B cell (primary cell): ENCODE measurements around the gene IQCK. TPM values are rescaled to one million over a fixed set of nuclear protein-coding genes. Genes with fewer than 3 reads are reported as not detected.

Experiments
- ATAC-seq: fragments of 200-7000 bp; cut with Tn5 transposase; one replicate; pipeline ENCODE4 v1.10.0; 2021; ENCODE audit warnings: low read depth, mild to moderate bottlenecking, moderate number of reproducible peaks, moderate library complexity
- CTCF ChIA-PET: fragments of 350-600 bp; sonication (Branson Sonifier 250); formaldehyde crosslinking; loops from one replicate; lab custom pipeline; 2021; ENCODE audit warnings: antibody characterized with exemption, inconsistent platforms; lab: Charles Lee
- POLR2A ChIA-PET: fragments of 350-600 bp; sonication (Branson Sonifier 250); formaldehyde crosslinking; loops from one replicate; lab custom pipeline; 2021; ENCODE audit warnings: antibody characterized with exemption; lab: Charles Lee
- DNase-seq: peaks from one replicate; pipeline ENCODE4 v3.0.0; 2013
- H2AFZ ChIP-seq: 2 replicates; pipeline ENCODE4 v1.6.1; 2012; ENCODE audit warnings: mild to moderate bottlenecking, low read depth, low read length; ENCODE audit not compliant: insufficient read depth, poor library complexity, severe bottlenecking
- H3K27ac ChIP-seq, 2 donors: 1 replicate in 1 of 2; 2 replicates in 1 of 2; pipeline ENCODE4 v1.5.1; 2012 to 2013; ENCODE audit warnings: low read length in 2 of 2, mild to moderate bottlenecking in 2 of 2, moderate library complexity in 1 of 2
- H3K27me3 ChIP-seq, 4 experiments: fragments of 200-600 bp in 1 of 4; sonication (generic) in 1 of 4; replicated peaks in 1 of 4; 1 replicate in 2 of 4; 2 replicates in 2 of 4; pipeline versions ENCODE4 v1.6.1 to v1.7.0; 2013 to 2016; ENCODE audit warnings: low read length in 3 of 4, mild to moderate bottlenecking in 2 of 4, mixed read lengths in 1 of 4, moderate library complexity in 1 of 4; ENCODE audit not compliant: insufficient read depth in 4 of 4, control insufficient read depth in 3 of 4; ENCODE audit errors: control extremely low read depth in 1 of 4
- H3K36me3 ChIP-seq, 2 experiments: replicated peaks in 1 of 2; 1 replicate in 1 of 2; 2 replicates in 1 of 2; pipeline versions ENCODE4 v1.6.1 to v1.7.1; 2013; ENCODE audit warnings: low read length in 1 of 2; ENCODE audit not compliant: insufficient read depth in 2 of 2, control insufficient read depth in 1 of 2; ENCODE audit errors: control extremely low read depth in 1 of 2, extremely low read depth in 1 of 2
- H3K4me1 ChIP-seq, 2 donors: fragments of 200-600 bp in 1 of 2; sonication (generic) in 1 of 2; 1 replicate in 1 of 2; 2 replicates in 1 of 2; pipeline versions ENCODE4 v1.5.1 to v1.6.1; 2013 to 2017; ENCODE audit warnings: low read length in 2 of 2; ENCODE audit not compliant: control insufficient read depth in 2 of 2, insufficient read depth in 2 of 2
- H3K4me2 ChIP-seq: replicated peaks from 2 replicates; pipeline ENCODE3; 2012; ENCODE audit warnings: mild to moderate bottlenecking, low read depth, low read length; ENCODE audit not compliant: poor library complexity, severe bottlenecking
- H3K4me3 ChIP-seq, 5 experiments: fragments of 200-600 bp in 1 of 5; sonication (generic) in 1 of 5; 1 replicate in 3 of 5; 2 replicates in 2 of 5; pipeline versions ENCODE4 v1.5.1 to v1.7.0; 2011 to 2016; ENCODE audit warnings: low read length in 4 of 5, mild to moderate bottlenecking in 4 of 5, low read depth in 2 of 5, control low read depth in 1 of 5, moderate library complexity in 1 of 5; ENCODE audit not compliant: insufficient read depth in 1 of 5; ENCODE audit errors: control extremely low read depth in 1 of 5, extremely low read depth in 1 of 5
- H3K79me2 ChIP-seq: fragments of 200-600 bp; sonication (generic); one replicate; pipeline ENCODE4 v1.6.0; 2016; ENCODE audit warnings: low read length; ENCODE audit not compliant: control insufficient read depth, insufficient read depth
- H3K9ac ChIP-seq: fragments of 200-600 bp; sonication (generic); 2 replicates; pipeline ENCODE4 v1.6.1; 2017; ENCODE audit warnings: mild to moderate bottlenecking, low read length, moderate library complexity
- H3K9me3 ChIP-seq, 3 donors: one replicate each; pipeline versions ENCODE4 v1.6.1 to v1.7.1; 2013; ENCODE audit warnings: low read length in 2 of 3; ENCODE audit not compliant: control insufficient read depth in 2 of 3, insufficient read depth in 1 of 3; ENCODE audit errors: control extremely low read depth in 1 of 3
- H4K20me1 ChIP-seq: 2 replicates; pipeline ENCODE4 v1.6.0; 2012; ENCODE audit warnings: mild to moderate bottlenecking, low read length; ENCODE audit not compliant: insufficient read depth, control insufficient read depth, poor library complexity, severe bottlenecking
- H3K27ac Mint-ChIP-seq: one replicate; pipeline ENCODE4 v1.8.0; 2021; ENCODE audit warnings: mixed read lengths
- H3K27me3 Mint-ChIP-seq: one replicate; pipeline ENCODE4 v1.8.0; 2021; ENCODE audit warnings: mixed read lengths
- H3K4me1 Mint-ChIP-seq: one replicate; pipeline ENCODE4 v1.8.0; 2021; ENCODE audit warnings: mixed read lengths
- H3K4me3 Mint-ChIP-seq: one replicate; pipeline ENCODE4 v1.8.0; 2021; ENCODE audit warnings: mixed read lengths
- H3K9me3 Mint-ChIP-seq: one replicate; pipeline ENCODE4 v1.8.0; 2022; ENCODE audit warnings: mixed read lengths; ENCODE audit not compliant: insufficient read depth
- EZH2 ChIP-seq: IDR thresholded peaks from 2 replicates; pipeline ENCODE4 v1.6.1; 2012; ENCODE audit warnings: borderline replicate concordance, low read depth, mild to moderate bottlenecking, moderate library complexity, low read length; ENCODE audit not compliant: insufficient read depth, poor library complexity, severe bottlenecking
- WGBS: methylation state at CpG from one replicate; pipeline ENCODE4 v1.1.5; 2013; ENCODE audit warnings: missing lambda C conversion rate; ENCODE audit not compliant: insufficient coverage; 5-methylcytosine and 5-hydroxymethylcytosine counted together
- intact Hi-C: fragments of 100-400 bp; cut with micrococcal nuclease; formaldehyde crosslinking; loops from one replicate; pipeline ENCODE4 v1.10.0; 2022
- polyA plus RNA-seq: library from polyadenylated mRNA; depleted of rRNA; stranded (reverse); fragments of >200 nt; gene quantifications from 2 replicates; pipeline ENCODE4 v1.2.3, GENCODE V29; 2012
- total RNA-seq, 2 donors: library from RNA; stranded (reverse); fragments of 120-200 nt in 1 of 2; gene quantifications; 1 replicate in 1 of 2; 2 replicates in 1 of 2; pipeline versions ENCODE4 v1.2.3 to v1.2.4, GENCODE V29; 2013 to 2022
- TF ChIP-seq, protein P1 (sequence below): fragments of 200-600 bp; IDR thresholded peaks from one replicate; pipeline ENCODE4 v1.8.0; 2022; ENCODE audit warnings: antibody characterized with exemption, mild to moderate bottlenecking

IQCK gene
- total and polyA plus RNA-seq, 2 donors (not counting 1 experiment from before 2014, with no cell fraction given), result 1.00 to 3.0 TPM

DNA sequence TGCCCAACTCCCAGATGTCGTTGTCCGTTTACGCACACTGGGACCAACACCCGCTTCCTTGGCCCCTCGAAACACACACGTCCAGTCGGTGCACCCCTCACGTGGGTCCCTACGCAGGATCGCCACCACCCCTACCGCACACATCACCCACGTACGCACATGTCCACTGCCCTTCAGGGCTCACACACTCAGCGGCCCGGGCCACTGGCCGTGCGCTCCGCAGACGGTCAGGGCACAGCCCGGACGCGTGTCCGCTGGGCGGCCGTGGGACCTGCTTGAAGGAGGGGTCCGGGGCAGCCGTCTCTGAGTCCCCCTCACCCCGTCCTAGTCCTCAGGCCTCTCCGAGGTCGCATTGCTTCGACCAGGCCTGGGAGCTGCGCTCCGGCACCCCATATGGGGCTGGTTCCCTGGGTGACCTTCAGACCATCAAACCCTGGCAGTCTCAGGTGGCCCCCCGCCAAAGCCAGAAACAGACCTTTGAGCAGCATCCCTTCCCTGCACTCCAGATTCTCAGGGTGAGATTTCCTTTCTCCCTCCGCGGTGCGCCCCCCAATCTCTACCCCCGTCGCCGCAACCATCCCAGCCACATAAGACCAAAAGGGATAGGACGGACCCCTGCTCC, 167.5 kb downstream of the IQCK start:
- H3K4me3 ChIP-seq, result peak overlapping the region in 4 of 5 experiments; percentile 36 to 60 (median 52)
- H3K4me2 ChIP-seq, result peak overlapping the region; percentile 89

More for the DNA sequence above, 167.5 kb downstream of the IQCK start:
- WGBS, result 14% methylated on average over 41 of the region's 41 CpGs
- no peak for ATAC-seq
- TF ChIP-seq, protein P1, sequence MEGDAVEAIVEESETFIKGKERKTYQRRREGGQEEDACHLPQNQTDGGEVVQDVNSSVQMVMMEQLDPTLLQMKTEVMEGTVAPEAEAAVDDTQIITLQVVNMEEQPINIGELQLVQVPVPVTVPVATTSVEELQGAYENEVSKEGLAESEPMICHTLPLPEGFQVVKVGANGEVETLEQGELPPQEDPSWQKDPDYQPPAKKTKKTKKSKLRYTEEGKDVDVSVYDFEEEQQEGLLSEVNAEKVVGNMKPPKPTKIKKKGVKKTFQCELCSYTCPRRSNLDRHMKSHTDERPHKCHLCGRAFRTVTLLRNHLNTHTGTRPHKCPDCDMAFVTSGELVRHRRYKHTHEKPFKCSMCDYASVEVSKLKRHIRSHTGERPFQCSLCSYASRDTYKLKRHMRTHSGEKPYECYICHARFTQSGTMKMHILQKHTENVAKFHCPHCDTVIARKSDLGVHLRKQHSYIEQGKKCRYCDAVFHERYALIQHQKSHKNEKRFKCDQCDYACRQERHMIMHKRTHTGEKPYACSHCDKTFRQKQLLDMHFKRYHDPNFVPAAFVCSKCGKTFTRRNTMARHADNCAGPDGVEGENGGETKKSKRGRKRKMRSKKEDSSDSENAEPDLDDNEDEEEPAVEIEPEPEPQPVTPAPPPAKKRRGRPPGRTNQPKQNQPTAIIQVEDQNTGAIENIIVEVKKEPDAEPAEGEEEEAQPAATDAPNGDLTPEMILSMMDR, result no peak
- TF ChIP-seq EZH2, result no peak
- peaks cover 0 to 7% (median 0%) of the 10 kb centered on the region in 3 donors for H3K9me3 ChIP-seq
- CTCF ChIA-PET, result interaction anchor here (0.5 to 3.8 kb wide), 6 partner anchors 23 to 800 kb away, joined by 3 to 55 read pairs (median 6); partner anchors contain the start of gene VPS35L
- H3K27ac ChIP-seq, result no peak overlapping the region
- Mint-ChIP-seq H3K4me3 (peak overlapping the region; percentile 85), H3K27me3 (peaks cover 36% of the 10 kb centered on the region), H3K9me3 (no peaks in the 10 kb centered on the region), H3K4me1 (peaks cover 32% of the 10 kb centered on the region), H3K27ac (no peak overlapping the region)
- POLR2A ChIA-PET, result interaction anchor here (0.5 kb wide), 1 partner anchor 368 kb away, joined by 3 read pairs; no protein-coding TSS in a partner anchor
- H3K27me3 ChIP-seq, result peaks cover 0 to 51% (median 22%) of the 10 kb centered on the region in 4 experiments
- H4K20me1 ChIP-seq, result no peaks in the 10 kb centered on the region
- H3K9ac ChIP-seq, result peak overlapping the region; percentile 61
- H2AFZ ChIP-seq, result peak overlapping the region; percentile 71
- DNase-seq, result no peak
- H3K36me3 ChIP-seq, result no peaks in the 10 kb centered on the region
- intact Hi-C loops, result loop anchor here (1.0 to 2.0 kb wide), 2 partner anchors 167 to 330 kb away; partner anchors contain the start of genes IQCK, KNOP1 and VPS35L
- H3K79me2 ChIP-seq, result no peaks in the 10 kb centered on the region
- H3K4me1 ChIP-seq, result peaks cover 33 to 34% of the 10 kb centered on the region in 2 donors
